ENCODE data around the gene KCNV2.

The KCNV2 gene

GRCh38 chr9:2718698-2719033 lies 1.4 kb downstream of the KCNV2 start:
- no peak for DNase-seq (ENCODE audit: extremely low read depth in 1 of 2, low read depth in 1 of 2)

GRCh38 chr9:2720179-2720654 lies 2.9 kb downstream of the KCNV2 start:
- DNase-seq (ENCODE audit: extremely low read depth in 1 of 2, low read depth in 1 of 2), result no peak

- DNase-seq (ENCODE audit: extremely low read depth in 1 of 2, low read depth in 1 of 2), result no peak
Observed at GRCh38 chr9:2722715-2723114, 5.4 kb downstream of the KCNV2 start.

- no peak for DNase-seq (ENCODE audit: extremely low read depth in 1 of 2, low read depth in 1 of 2)
Observed at GRCh38 chr9:2723376-2724065, 6.2 kb downstream of the KCNV2 start.

GRCh38 chr9:2725126-2725525 lies 7.8 kb downstream of the KCNV2 start:
- no peak for DNase-seq (ENCODE audit: extremely low read depth in 1 of 2, low read depth in 1 of 2)

GRCh38 chr9:2725898-2726649 lies 8.8 kb downstream of the KCNV2 start:
- DNase-seq (ENCODE audit: extremely low read depth in 1 of 2, low read depth in 1 of 2), result no peak

- no peak for DNase-seq (ENCODE audit: extremely low read depth in 1 of 2, low read depth in 1 of 2)
Observed at GRCh38 chr9:2726650-2727340, 9.5 kb downstream of the KCNV2 start.

GRCh38 chr9:2727374-2727773 lies 10.1 kb downstream of the KCNV2 start:
- DNase-seq (ENCODE audit: extremely low read depth in 1 of 2, low read depth in 1 of 2), result no peak

GRCh38 chr9:2727966-2728613 lies 10.8 kb downstream of the KCNV2 start:
- DNase-seq (ENCODE audit: extremely low read depth in 1 of 2, low read depth in 1 of 2), result no peak

- DNase-seq (ENCODE audit: extremely low read depth in 1 of 2, low read depth in 1 of 2), result no peak
Observed at GRCh38 chr9:2729003-2729402, 11.7 kb downstream of the KCNV2 start.

- DNase-seq (ENCODE audit: extremely low read depth in 1 of 2, low read depth in 1 of 2), result no peak
Observed at GRCh38 chr9:2729721-2730120, 12.4 kb downstream of the KCNV2 start.

GRCh38 chr9:2730971-2731370 lies 13.7 kb downstream of the KCNV2 start:
- no peak for DNase-seq (ENCODE audit: extremely low read depth in 1 of 2, low read depth in 1 of 2)

- no peak for DNase-seq (ENCODE audit: extremely low read depth in 1 of 2, low read depth in 1 of 2)
Observed at GRCh38 chr9:2732492-2732891, 15.2 kb downstream of the KCNV2 start.

GRCh38 chr9:2740616-2741015 lies 23.3 kb downstream of the KCNV2 start:
- DNase-seq (ENCODE audit: extremely low read depth in 1 of 2, low read depth in 1 of 2), result no peak

GRCh38 chr9:2741441-2742158 lies 24.3 kb downstream of the KCNV2 start:
- no peak for DNase-seq (ENCODE audit: extremely low read depth in 1 of 2, low read depth in 1 of 2)

- DNase-seq (ENCODE audit: extremely low read depth in 1 of 2, low read depth in 1 of 2), result no peak
Observed at GRCh38 chr9:2742214-2742613, 24.9 kb downstream of the KCNV2 start.

GRCh38 chr9:2743937-2744529 lies 26.7 kb downstream of the KCNV2 start:
- DNase-seq (ENCODE audit: extremely low read depth in 1 of 2, low read depth in 1 of 2), result no peak

- no peak for DNase-seq (ENCODE audit: extremely low read depth in 1 of 2, low read depth in 1 of 2)
Observed at GRCh38 chr9:2745560-2746380, 28.5 kb downstream of the KCNV2 start.

GRCh38 chr9:2749485-2749884 lies 32.2 kb downstream of the KCNV2 start:
- DNase-seq (ENCODE audit: extremely low read depth in 1 of 2, low read depth in 1 of 2), result no peak

GRCh38 chr9:2755285-2755684 lies 38.0 kb downstream of the KCNV2 start:
- no peak for DNase-seq (ENCODE audit: extremely low read depth in 1 of 2, low read depth in 1 of 2)

All from activated CD8-positive, alpha-beta memory T cell treated with anti-CD3 and anti-CD28 coated beads for 1 hour (primary cell).